GM12878 (cell line): ENCODE measurements around the gene KIF24.

Experiments
- ATF3 ChIP-seq: IDR thresholded peaks from 2 replicates; pipeline ENCODE4 v1.6.1; 2011; ENCODE audit warnings: low read depth, mild to moderate bottlenecking, low read length, moderate library complexity, borderline replicate concordance; ENCODE audit errors: extremely low read depth
- EP300 ChIP-seq, 2 experiments: fragments of 150-350 bp in 1 of 2; IDR thresholded peaks; 2 replicates each; pipeline ENCODE4 v1.6.1; 2011 to 2012; ENCODE audit warnings: low read depth in 2 of 2, low read length in 2 of 2, borderline replicate concordance in 1 of 2, improper control_type of control experiment in 1 of 2, inconsistent platforms in 1 of 2; ENCODE audit not compliant: control insufficient read depth in 1 of 2
- NFXL1 ChIP-seq: fragments of 450-650 bp; IDR thresholded peaks from 2 replicates; pipeline ENCODE4 v1.6.1; 2017; ENCODE audit warnings: antibody characterized with exemption, mild to moderate bottlenecking, borderline replicate concordance
- NR2C2 ChIP-seq: IDR thresholded peaks from 2 replicates; pipeline ENCODE4 v1.6.1; 2011; ENCODE audit warnings: borderline replicate concordance, low read depth; ENCODE audit not compliant: control insufficient read depth, insufficient read length
- SP1 ChIP-seq: IDR thresholded peaks from one replicate; pipeline ENCODE4 v1.6.1; 2011; ENCODE audit warnings: low read depth, low read length
- STAT1 ChIP-seq: fragments of 450-650 bp; conservative IDR thresholded peaks from 2 replicates; pipeline ENCODE4 v1.6.1; 2014; ENCODE audit warnings: antibody characterized with exemption, mild to moderate bottlenecking
- TF ChIP-seq, protein P1 (sequence below), 3 experiments: IDR thresholded peaks in 2 of 3; conservative IDR thresholded peaks in 1 of 3; 2 replicates each; pipeline ENCODE4 v1.5.1; 2011; ENCODE audit warnings: low read depth in 3 of 3, low read length in 3 of 3, mild to moderate bottlenecking in 3 of 3, control low read depth in 2 of 3, moderate library complexity in 2 of 3, inconsistent platforms in 1 of 3, mixed read lengths in 1 of 3; ENCODE audit not compliant: control insufficient read depth in 2 of 3, insufficient read depth in 1 of 3; ENCODE audit errors: extremely low read depth in 1 of 3

DNA sequence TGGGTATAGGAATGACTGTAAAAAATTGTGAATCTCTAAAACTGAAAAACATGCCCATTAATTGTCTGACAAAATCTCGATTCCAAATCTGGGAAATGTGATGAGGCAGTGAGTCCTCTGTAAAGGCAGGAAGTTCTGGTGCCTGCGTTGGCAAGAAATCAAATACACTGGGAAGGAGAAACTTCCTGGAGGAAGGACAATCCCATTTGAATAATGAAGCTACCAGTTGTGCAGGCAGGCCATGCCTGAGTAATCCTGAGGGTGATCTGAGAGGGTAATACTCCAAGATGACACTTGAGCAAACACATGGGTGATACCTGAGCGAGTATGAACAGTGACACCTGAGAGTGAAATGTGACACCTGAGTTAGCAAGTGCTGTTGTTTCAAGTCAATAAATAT is 49.7 kb downstream of the KIF24 start:
- no peak for TF ChIP-seq EP300 (IDR thresholded peaks at IDR 0.05; ENCODE audit: borderline replicate concordance in 1 of 2, control insufficient read depth in 1 of 2, low read depth in 2 of 2, low read length in 2 of 2)
- TF ChIP-seq, protein P1, sequence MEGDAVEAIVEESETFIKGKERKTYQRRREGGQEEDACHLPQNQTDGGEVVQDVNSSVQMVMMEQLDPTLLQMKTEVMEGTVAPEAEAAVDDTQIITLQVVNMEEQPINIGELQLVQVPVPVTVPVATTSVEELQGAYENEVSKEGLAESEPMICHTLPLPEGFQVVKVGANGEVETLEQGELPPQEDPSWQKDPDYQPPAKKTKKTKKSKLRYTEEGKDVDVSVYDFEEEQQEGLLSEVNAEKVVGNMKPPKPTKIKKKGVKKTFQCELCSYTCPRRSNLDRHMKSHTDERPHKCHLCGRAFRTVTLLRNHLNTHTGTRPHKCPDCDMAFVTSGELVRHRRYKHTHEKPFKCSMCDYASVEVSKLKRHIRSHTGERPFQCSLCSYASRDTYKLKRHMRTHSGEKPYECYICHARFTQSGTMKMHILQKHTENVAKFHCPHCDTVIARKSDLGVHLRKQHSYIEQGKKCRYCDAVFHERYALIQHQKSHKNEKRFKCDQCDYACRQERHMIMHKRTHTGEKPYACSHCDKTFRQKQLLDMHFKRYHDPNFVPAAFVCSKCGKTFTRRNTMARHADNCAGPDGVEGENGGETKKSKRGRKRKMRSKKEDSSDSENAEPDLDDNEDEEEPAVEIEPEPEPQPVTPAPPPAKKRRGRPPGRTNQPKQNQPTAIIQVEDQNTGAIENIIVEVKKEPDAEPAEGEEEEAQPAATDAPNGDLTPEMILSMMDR (IDR thresholded peaks at IDR 0.05 in 2 of 3, conservative IDR thresholded peaks at IDR 0.05 in 1 of 3; ENCODE audit: control insufficient read depth in 2 of 3, extremely low read depth in 1 of 3, insufficient read depth in 1 of 3, low read depth in 3 of 3, low read length in 3 of 3) = no peak
- TF ChIP-seq SP1 = no peak
- TF ChIP-seq ATF3 = no peak
- no peak for TF ChIP-seq STAT1
- TF ChIP-seq NFXL1 = no peak
- TF ChIP-seq NR2C2 = no peak
